ENCODE results near the gene TRIM27.

The TRIM27 gene

GRCh38 chr6:28900577-28901256 is 23.1 kb downstream of the TRIM27 start:
- no peak overlapping the region for H3K27ac ChIP-seq
- no peak for TF ChIP-seq CTCF (IDR thresholded peaks at IDR 0.05)
- no peak for DNase-seq (ENCODE audit: low spot score)
- no peak overlapping the region for H3K4me3 ChIP-seq

GRCh38 chr6:28898710-28898965 is 25.1 kb downstream of the TRIM27 start:
- no peak overlapping the region for H3K27ac ChIP-seq
- H3K4me3 ChIP-seq, result no peak overlapping the region
- no peak for DNase-seq (ENCODE audit: low spot score)
- no peak for TF ChIP-seq CTCF (IDR thresholded peaks at IDR 0.05)

GRCh38 chr6:28897369-28897745 is 26.4 kb downstream of the TRIM27 start:
- no peak for DNase-seq (ENCODE audit: low spot score)
- TF ChIP-seq CTCF (IDR thresholded peaks at IDR 0.05), result peak; percentile 8
- Histone ChIP-seq H3K27ac (peak overlapping the region; percentile 95 to 99), H3K4me3 (peak overlapping the region; percentile 79)

GRCh38 chr6:28896505-28897368 is 27.0 kb downstream of the TRIM27 start:
- no peak for TF ChIP-seq CTCF (IDR thresholded peaks at IDR 0.05)
- peak; percentile 80 for DNase-seq (ENCODE audit: low spot score)

GRCh38 chr6:28895131-28895812 is 28.5 kb downstream of the TRIM27 start:
- H3K27ac ChIP-seq, result peak overlapping the region; percentile 95 to 99
- peak; percentile 95 for DNase-seq (ENCODE audit: low spot score)
- H3K4me3 ChIP-seq, result peak overlapping the region; percentile 79
- TF ChIP-seq CTCF (IDR thresholded peaks at IDR 0.05), result no peak

More at GRCh38 chr6:28896505-28897368, 27.0 kb downstream of the TRIM27 start:
- H3K27ac ChIP-seq, result peak overlapping the region; percentile 95 to 99
- H3K4me3 ChIP-seq, result peak overlapping the region; percentile 79

GRCh38 chr6:28893172-28893799 is 30.5 kb downstream of the TRIM27 start:
- no peak for DNase-seq (ENCODE audit: low spot score)
- H3K27ac ChIP-seq, result no peak overlapping the region
- H3K4me3 ChIP-seq, result no peak overlapping the region
- no peak for TF ChIP-seq CTCF (IDR thresholded peaks at IDR 0.05)
